CD4-positive, alpha-beta T cell treated with Interferon alpha-2 for 1 hour (primary cell): ENCODE data around the gene C17orf100.

ENCODE experiments used
- DNase-seq, 2 donors: peaks; one replicate each; pipeline ENCODE4 v3.0.0-alpha.2; 2020 to 2022

Gene C17orf100

DNA sequence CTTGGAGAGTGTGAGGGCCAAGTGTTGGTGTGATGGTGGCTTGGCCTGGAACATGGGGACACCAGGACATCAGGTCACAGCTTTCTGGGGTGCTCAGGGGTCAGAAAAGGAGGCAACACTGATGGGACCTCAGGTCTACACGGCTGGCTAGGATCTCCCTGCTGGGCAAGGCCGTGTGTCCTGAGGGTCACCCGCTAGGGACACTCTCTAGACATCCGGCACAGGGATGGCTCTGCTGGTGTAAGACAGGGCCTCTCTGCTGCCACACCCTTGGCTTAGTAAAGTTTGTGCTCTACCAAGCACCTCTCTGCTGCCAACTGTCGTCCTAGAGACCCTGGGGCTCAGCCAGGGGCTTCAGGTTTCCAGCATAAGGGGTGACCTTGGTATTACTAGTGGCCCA lies 45.3 kb downstream of the C17orf100 start:
- no peak for DNase-seq

DNA sequence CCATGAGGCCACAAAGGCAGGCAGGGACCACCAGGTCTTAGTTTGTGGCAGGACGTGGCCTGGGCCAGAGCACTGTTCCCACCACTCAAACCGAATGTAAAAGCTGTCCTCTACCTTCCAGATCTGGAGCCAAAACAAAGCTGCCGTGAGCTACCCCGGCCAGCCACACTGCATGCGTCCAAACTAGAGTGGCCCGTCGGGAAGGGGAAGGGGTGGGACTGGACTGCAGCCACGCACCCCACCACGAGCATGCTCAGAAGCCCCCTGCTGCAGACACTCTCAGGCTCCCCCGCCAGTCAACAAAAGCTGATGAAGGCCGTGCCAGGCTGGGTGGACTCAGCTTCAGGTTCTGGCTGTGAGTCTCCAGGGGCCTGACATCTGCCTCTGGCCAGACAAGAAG lies 46.4 kb downstream of the C17orf100 start:
- DNase-seq: no peak

DNA sequence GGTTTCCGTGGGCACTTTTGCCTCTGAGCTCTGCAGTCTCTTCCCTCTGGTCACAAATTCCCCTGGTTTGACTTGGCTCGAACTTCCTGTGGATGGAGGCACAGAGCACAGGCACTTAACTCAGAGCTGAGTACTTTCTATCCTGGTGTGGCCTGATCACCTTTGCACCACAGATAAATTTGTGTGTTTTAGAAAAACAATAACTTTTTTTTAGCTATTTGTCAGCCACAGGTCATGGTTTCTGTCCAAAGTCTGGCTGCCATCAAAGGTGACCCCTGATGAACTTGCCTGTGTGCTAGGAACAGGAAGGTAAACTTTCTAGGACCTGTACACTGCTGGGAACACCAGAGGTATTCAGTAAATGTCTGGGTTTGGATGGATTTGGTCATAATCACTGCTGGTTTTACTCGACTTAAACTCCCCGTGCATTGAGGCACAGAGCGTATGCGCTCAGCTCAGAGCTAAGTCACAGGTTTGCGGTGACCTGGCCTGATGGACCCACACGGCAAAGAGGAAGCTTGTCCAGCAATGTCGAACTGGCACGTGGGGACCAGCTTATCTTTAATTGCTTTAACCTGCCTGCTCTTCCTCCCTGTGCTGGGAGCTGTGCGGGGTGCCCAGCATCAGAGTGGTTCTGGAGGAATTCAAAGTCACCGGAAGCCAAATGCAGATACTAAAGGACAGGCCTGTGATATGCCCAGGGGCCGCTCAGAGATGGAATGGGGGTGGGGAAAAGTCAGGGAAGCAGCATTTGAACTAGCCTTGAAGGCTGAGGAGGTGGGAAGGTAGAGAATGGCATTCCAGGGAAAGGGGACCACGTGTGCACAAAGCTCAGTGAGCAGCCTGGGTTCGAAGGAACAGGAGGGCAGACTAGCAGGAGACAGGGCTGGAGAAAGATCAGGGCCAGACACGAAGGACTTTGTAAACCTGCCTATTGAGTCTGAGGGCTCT lies 48.7 kb downstream of the C17orf100 start:
- DNase-seq: no peak

DNA sequence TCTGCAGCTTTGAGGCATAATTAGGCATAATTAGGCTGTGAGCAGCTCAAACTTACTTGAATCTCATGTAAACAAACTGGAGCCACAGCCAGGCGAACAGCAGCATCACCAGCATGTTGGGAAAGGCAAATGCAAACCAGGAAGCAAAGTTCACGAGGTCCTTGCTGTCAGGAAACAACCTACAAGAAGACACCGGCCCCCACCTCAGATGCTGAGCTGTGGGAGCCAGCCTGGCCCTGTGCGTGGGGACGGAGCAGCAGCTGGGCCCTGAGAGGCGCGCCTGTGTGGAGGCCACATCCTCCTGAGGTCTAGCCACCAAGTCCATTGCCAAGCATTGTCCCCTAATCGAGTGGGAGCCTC lies 49.4 kb downstream of the C17orf100 start:
- no peak for DNase-seq

DNA sequence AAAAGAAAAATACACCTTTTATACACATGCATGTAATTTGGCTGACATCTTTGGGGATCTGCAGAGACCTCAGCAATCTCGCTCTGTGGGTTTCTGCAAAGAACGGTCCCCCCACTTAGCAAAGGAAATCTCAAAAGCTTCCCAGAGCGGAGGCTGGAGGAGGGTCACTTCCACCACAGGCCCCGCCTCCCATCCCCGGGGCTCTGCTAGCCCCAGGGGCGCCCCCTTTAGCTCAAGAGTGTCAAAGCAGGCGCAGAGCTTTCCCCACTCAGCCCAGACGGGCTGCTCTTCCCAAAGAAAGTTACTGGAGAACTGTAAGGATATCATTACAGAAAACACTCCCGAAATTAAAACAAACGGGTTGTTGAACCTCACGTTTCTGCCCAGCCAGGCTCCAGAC lies 50.2 kb downstream of the C17orf100 start:
- peak; percentile 5 to 30 for DNase-seq

DNA sequence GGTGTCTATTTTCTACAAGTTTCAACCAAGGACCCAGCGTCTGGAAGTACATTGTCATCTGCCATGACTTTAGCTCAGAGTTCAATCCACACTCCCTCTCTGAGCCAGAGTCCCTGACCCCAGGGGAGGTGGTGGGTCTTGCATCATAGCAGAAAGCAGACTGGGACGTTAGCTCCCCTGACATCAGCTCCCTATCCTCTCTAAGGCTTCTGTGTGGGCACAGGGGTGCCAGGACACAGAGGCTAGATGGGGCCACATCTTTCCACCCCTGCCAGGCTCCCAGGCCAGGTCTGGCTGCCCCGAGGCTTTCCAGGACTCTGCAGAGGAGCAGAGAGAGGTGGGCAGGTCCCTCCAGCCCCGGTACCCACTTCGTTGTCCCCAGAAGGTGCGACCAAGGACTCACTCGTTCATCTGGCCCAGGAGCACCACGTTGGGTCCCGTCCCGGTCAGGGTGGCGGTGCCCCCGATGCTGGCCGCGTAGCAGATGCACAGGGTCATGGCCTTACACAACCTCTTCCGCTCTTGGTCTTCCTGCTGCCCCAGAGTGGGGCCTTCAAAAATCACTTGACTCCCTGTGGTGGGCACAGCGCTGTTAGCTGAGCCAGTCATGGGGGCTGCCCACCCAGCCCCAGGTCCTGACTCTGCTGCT lies 51.1 kb downstream of the C17orf100 start:
- no peak for DNase-seq
